ENCODE data around the gene SKP1. TPM values are rescaled to one million over a fixed set of nuclear protein-coding genes. Genes with fewer than 3 reads are reported as not detected.

Gene SKP1
- total and polyA plus RNA-seq, 12 donors: 65.2 to 675 (median 483) TPM

DNA sequence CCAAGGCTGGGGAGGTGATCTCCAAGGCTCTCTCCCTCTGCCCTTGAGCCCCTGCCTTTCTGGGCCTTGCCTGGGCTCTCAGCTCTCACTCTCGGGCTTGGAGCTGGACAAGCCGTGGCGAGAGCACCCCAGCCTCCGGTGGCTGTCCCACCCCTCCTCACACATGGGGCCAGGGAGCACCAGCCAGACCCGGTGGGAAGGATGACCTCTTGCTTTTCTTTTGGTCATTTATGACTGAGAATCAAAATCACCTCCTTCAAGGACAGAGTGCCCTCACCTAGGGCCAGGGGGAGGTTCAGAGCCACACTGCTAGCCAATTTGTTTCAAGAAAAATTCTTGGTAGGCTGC lies 48.1 kb downstream of the SKP1 start:
- ATAC-seq: no peak
- no peaks in the 10 kb centered on the region for H3K27me3 ChIP-seq
- H3K4me1 ChIP-seq: peaks cover 22 to 69% (median 49%) of the 10 kb centered on the region in 9 donors
- DNase-seq: no peak
- peak overlapping the region in 5 of 10 donors; percentile 49 to 72 (median 56) for H3K27ac ChIP-seq
- WGBS, 2 donors: 84 to 88% methylated on average over 5 of the region's 5 CpGs
- intact Hi-C loops (cut with DNase I): no loop called here
- no peak overlapping the region for H3K4me3 ChIP-seq
- TF ChIP-seq, protein P1, sequence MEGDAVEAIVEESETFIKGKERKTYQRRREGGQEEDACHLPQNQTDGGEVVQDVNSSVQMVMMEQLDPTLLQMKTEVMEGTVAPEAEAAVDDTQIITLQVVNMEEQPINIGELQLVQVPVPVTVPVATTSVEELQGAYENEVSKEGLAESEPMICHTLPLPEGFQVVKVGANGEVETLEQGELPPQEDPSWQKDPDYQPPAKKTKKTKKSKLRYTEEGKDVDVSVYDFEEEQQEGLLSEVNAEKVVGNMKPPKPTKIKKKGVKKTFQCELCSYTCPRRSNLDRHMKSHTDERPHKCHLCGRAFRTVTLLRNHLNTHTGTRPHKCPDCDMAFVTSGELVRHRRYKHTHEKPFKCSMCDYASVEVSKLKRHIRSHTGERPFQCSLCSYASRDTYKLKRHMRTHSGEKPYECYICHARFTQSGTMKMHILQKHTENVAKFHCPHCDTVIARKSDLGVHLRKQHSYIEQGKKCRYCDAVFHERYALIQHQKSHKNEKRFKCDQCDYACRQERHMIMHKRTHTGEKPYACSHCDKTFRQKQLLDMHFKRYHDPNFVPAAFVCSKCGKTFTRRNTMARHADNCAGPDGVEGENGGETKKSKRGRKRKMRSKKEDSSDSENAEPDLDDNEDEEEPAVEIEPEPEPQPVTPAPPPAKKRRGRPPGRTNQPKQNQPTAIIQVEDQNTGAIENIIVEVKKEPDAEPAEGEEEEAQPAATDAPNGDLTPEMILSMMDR (IDR thresholded peaks at IDR 0.05): no peak
- peaks cover 0 to 28% (median 0%) of the 10 kb centered on the region in 9 donors for H3K36me3 ChIP-seq
- no peaks in the 10 kb centered on the region for H3K9me3 ChIP-seq

DNA sequence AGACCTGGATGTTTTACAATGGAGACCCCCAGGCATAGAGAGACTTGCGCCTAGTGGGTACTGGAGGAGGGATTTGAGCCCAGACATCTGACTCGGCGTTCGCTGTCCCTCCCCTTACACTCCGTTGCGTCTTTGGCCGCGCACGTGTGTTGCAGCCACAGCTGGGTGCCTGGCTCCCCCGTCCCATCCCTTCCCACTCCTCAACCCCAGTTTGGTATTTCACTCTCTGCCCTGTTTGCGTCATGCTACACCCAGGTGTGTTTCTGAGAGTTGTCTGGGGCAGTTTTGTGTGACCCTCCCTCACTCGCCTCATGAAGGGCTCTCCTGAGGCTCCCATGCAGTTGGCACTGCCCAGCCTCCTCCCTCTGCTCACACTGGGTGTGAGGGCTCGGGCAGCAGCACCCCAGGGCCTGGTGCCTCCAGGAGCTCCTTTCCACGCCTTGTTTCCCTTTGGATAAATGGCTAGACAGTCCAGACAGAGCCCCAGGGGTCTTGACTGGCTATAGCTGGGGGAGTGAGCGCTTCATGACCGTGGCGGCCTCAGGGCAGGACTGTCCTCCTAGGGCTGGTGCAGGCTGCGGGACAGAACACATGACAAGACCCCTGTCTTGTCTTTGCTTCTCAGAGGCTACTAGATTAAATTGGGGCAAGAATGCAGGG lies 48.6 kb downstream of the SKP1 start:
- no peak overlapping the region for H3K4me3 ChIP-seq
- peak in 3 of 8 donors; percentile 2 to 28 (median 12) for ATAC-seq
- 70 to 84% methylated on average over 18 of the region's 18 CpGs for WGBS, 2 donors
- DNase-seq: no peak
- H3K27ac ChIP-seq: peak overlapping the region in 6 of 10 donors; percentile 49 to 72 (median 58)
- H3K9me3 ChIP-seq: no peaks in the 10 kb centered on the region
- H3K4me1 ChIP-seq: peaks cover 22 to 68% (median 49%) of the 10 kb centered on the region in 9 donors
- TF ChIP-seq, protein P1 (IDR thresholded peaks at IDR 0.05): no peak
- peaks cover 0 to 24% (median 0%) of the 10 kb centered on the region in 9 donors for H3K36me3 ChIP-seq
- intact Hi-C loops (cut with DNase I): no loop called here
- no peaks in the 10 kb centered on the region for H3K27me3 ChIP-seq

DNA sequence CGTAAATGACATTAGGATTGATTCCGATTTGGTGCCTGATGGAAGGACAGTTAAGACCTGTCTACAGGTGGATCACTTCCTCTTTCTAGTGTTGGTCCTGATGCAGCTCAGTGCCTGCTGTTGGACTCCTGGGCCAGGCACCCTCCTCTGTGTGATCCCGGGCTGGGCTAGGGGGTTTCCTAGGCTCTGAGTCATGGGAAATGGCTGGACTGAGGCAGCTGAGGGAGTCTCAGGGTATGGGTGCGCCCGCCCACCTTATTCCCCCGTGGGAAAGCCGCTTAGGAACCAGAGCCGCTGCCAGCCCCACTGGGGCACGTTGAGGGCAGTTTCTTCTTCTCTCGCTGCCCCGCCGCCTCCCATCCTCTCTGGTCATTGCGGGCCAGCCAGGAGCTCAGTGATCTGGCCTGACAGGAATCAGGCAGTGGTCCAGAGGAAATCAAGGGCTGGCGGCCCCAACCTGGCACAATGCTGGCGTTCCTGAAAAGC lies 49.3 kb downstream of the SKP1 start:
- DNase-seq (peak; percentile 59 to 60), ATAC-seq (peak; percentile 29 to 78 (median 60))
- peaks cover 0 to 23% (median 0%) of the 10 kb centered on the region in 9 donors for H3K36me3 ChIP-seq
- no peak overlapping the region for H3K4me3 ChIP-seq
- no peaks in the 10 kb centered on the region for H3K27me3 ChIP-seq
- TF ChIP-seq, protein P1 (IDR thresholded peaks at IDR 0.05): no peak
- peaks cover 22 to 68% (median 49%) of the 10 kb centered on the region in 9 donors for H3K4me1 ChIP-seq
- WGBS, 2 donors: 50 to 51% methylated on average over 15 of the region's 15 CpGs
- H3K9me3 ChIP-seq: no peaks in the 10 kb centered on the region
- H3K27ac ChIP-seq: peak overlapping the region in 6 of 10 donors; percentile 49 to 72 (median 58)
- intact Hi-C loops (cut with DNase I): no loop called here

DNA sequence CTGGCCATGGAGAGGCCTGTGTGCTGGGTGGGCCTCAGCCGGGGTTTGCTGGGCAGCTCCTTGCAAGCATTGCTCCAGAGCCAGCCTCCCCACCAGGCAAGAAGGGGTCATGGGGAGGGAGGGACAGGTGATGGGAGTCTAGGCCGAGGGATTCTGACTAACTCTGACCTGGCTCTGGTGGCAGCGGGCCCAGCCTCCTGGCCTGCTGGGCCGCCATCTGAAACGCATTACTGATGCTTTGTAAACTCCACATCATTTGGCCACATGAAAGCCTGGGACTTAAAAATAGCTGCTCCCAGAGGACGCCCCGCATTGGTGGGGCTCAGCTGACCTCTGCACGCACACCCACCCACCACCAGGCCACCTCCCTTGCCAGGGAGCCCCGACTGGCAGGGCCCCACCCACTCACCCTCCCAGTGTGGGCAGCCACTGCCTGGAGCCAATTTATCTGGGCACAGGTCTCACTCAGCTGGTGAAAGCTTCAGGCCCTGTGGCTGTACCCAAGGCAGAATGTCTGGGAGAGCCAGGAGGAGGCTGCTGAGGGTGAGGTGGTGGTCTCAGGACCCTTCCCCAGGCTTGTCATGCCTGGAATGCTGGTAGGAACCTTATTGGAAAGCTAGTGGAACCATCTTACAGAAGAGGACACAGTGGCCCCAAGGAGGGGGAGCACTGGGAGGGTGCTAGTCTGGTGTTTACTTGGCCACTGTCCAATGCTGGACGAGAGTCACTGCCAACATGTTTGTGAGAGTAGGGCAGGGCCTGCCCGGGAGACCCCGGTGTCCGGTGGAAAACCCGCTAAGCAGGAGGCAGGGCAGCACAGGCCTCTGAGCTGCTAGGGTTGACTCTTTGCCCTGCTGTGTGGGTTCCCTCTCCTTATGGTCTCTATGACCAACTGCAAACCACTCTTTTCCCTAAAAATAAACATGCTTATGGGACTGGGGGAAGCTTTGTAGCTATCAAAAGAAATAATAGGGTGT lies 51.4 kb downstream of the SKP1 start:
- no peak overlapping the region for H3K4me3 ChIP-seq
- H3K36me3 ChIP-seq: peaks cover 0 to 13% (median 0%) of the 10 kb centered on the region in 9 donors
- H3K9me3 ChIP-seq: no peaks in the 10 kb centered on the region
- ATAC-seq (peak; percentile 17 to 66 (median 50)), DNase-seq (peak in 1 of 2 donors; percentile 53)
- H3K4me1 ChIP-seq: peaks cover 22 to 59% (median 45%) of the 10 kb centered on the region in 9 donors
- TF ChIP-seq, protein P1 (IDR thresholded peaks at IDR 0.05): no peak
- intact Hi-C loops (cut with DNase I): no loop called here
- H3K27ac ChIP-seq: peak overlapping the region in 9 of 10 donors; percentile 20 to 80 (median 66)
- 26 to 39% methylated on average over 14 of the region's 14 CpGs for WGBS, 2 donors
- H3K27me3 ChIP-seq: no peaks in the 10 kb centered on the region
